ENCODE data around the gene CBR4. TPM values are rescaled to one million over a fixed set of nuclear protein-coding genes. Genes with fewer than 3 reads are reported as not detected.
"Not testable (repeated sequence)": the region's sequence is repeated elsewhere in the genome, so short reads cannot be mapped to it uniquely, and the experiment has no call there.

CBR4 gene
- total RNA-seq, 1 experiment from 2014 or later, result 14.5 TPM

DNA sequence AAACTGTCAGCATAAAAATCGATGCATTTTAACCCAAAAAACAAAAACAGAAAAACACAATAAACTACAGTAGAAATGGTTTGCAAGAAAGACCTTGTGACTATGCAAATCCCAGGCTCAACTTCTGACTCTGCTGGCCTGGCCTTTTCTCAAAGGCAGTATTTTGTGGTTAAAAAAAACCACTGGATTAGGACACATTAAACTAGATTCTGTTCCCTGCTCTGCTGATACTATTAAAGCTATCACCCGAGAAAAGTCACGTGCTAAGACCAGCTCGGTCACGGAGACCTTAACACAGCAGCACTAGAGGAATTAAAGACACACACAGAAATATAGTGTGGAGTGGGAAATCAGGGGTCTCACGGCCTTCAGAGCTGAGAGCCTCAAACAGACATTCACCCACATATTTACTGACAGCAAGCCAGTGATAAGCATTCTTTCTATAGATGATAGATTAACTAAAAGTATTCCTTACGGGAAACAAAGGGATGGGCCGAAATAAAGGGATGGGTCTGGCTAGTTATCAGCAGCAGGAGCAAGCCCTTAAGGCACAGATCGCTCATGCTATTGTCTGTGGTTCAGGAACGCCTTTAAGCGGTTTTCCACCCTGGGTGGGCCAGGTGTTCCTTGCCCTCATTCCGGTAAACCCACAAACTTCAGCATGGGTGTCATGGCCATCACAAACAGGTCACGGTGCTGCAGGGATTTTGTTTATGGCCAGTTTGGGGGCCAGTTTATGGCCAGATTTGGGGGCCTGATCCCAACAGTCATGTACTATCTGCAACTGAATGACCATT lies 16.1 kb downstream of the CBR4 start:
- peak; percentile 70 for DNase-seq (ENCODE audit: low read depth)

DNA sequence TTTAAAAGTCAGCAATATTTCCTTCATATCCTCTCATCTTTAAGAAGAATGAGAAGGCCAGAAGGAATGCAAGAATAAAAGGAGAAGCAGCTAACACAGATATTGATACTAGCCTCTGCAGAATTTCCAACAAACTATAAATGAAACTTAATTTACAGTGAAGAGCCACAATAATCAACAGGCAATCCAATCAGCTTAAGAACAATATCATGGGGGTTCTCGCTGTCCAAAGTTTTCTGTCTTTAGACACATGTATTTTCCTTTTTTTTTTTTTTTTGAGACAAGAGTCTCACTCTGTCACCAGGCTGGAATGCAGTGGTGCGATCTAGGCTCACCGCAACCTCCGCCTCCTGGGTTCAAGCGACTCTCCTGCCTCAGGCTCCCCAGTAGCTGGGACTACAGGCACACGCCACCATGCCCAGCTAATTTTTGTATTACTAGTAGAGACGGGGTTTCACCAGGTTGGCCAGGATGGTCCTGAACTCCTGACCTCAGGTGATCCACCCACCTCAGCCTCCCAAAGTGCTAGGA lies 17.0 kb downstream of the CBR4 start:
- not testable (repeated sequence) for DNase-seq (ENCODE audit: low read depth)

GRCh38 chr4:168981942-168982341 lies 28.1 kb downstream of the CBR4 start:
- DNase-seq (ENCODE audit: low read depth), result no peak

DNA sequence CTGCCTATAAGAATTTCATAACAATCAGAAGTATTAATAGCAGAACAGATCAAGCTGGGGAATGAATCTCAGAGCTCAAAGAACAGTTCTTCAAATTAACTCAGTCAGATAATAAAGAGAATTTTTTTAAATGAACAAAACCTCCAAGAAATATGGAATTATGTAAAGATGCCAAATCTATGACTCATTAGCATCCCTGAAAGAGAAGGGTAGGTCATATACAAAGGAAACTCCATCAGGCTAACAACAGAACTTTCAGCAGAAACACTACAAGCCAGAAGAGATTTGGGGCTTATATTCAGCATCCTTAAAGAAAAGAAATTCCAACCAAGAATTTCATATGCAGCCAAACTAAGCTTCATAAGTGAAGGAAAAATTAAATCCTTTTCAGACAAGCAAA lies 28.6 kb downstream of the CBR4 start:
- peak; percentile 34 for DNase-seq (ENCODE audit: low read depth)

GRCh38 chr4:168979338-168979737 lies 30.7 kb downstream of the CBR4 start:
- no peak for DNase-seq (ENCODE audit: low read depth)

- peak; percentile 34 for DNase-seq (ENCODE audit: low read depth)
Measured at GRCh38 chr4:168978001-168978700, 31.9 kb downstream of the CBR4 start.

- no peak for DNase-seq (ENCODE audit: low read depth)
Measured at GRCh38 chr4:168972596-168972995, 37.5 kb downstream of the CBR4 start.

- DNase-seq (ENCODE audit: low read depth), result no peak
Measured at GRCh38 chr4:168960716-168961115, 49.3 kb downstream of the CBR4 start.

- DNase-seq (ENCODE audit: low read depth), result peak; percentile 65
Measured at GRCh38 chr4:168955674-168956073, 54.4 kb downstream of the CBR4 start.

- peak; percentile 62 for DNase-seq (ENCODE audit: low read depth)
Measured at GRCh38 chr4:168952821-168953246, 57.2 kb downstream of the CBR4 start.

DNA sequence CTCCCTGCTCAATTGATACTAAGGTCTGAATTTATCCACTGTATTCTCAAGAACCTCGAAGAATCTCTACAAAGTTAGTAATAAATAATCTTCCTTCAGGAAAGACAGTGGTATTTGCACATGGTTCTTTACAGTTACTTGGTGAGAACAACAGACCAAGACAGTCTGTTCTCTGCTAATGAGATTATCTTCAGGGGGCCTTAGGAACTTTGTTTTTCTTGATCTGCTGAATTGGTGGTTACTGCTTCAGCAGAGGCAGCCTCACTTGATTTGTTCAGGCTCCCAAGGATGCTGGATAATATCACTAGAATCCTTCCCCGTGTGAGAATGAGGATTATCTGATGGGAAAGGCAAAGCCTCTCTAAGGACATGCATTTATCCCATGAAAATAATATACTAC lies 64.8 kb downstream of the CBR4 start:
- DNase-seq (ENCODE audit: low read depth), result no peak

GRCh38 chr4:168942985-168943384 lies 67.1 kb downstream of the CBR4 start:
- no peak for DNase-seq (ENCODE audit: low read depth)

All from LHCN-M2 (cell line).